Measurements from ENCODE around the gene RNF223.
"Not testable (repeated sequence)": the region's sequence is repeated elsewhere in the genome, so short reads cannot be mapped to it uniquely, and the experiment has no call there.

RNF223 gene

GRCh38 chr1:1041873-1042272 lies 32.2 kb downstream of the RNF223 start:
- DNase-seq = no peak

- no peak for DNase-seq
These were observed 33.0 kb downstream of the RNF223 start for GRCh38 chr1:1041092-1041523.

- DNase-seq = peak; percentile 79
These were observed 33.8 kb downstream of the RNF223 start for GRCh38 chr1:1040004-1040991.

- no peak for DNase-seq
These were observed 34.8 kb downstream of the RNF223 start for GRCh38 chr1:1039145-1039910.

- no peak for DNase-seq
These were observed 35.4 kb downstream of the RNF223 start for GRCh38 chr1:1038694-1039093.

- no peak for DNase-seq
These were observed 36.5 kb downstream of the RNF223 start for GRCh38 chr1:1037366-1038327.

- DNase-seq = no peak
These were observed 38.7 kb downstream of the RNF223 start for GRCh38 chr1:1035291-1035943.

GRCh38 chr1:1034439-1034781 lies 39.7 kb downstream of the RNF223 start:
- DNase-seq = no peak

- no peak for DNase-seq
These were observed 40.2 kb downstream of the RNF223 start for GRCh38 chr1:1033731-1034438.

GRCh38 chr1:1033009-1033587 lies 41.0 kb downstream of the RNF223 start:
- no peak for DNase-seq

- no peak for DNase-seq
These were observed 41.7 kb downstream of the RNF223 start for GRCh38 chr1:1032424-1032823.

- DNase-seq = no peak
These were observed 42.4 kb downstream of the RNF223 start for GRCh38 chr1:1031659-1032235.

- DNase-seq = not testable (repeated sequence)
These were observed 43.0 kb downstream of the RNF223 start for GRCh38 chr1:1030867-1031658.

GRCh38 chr1:1027791-1028190 lies 46.3 kb downstream of the RNF223 start:
- no peak for DNase-seq

- no peak for DNase-seq
These were observed 47.3 kb downstream of the RNF223 start for GRCh38 chr1:1026599-1027413.

GRCh38 chr1:1025730-1026129 lies 48.4 kb downstream of the RNF223 start:
- DNase-seq = no peak

GRCh38 chr1:1024771-1025699 lies 49.1 kb downstream of the RNF223 start:
- DNase-seq = no peak
